ENCODE results near the gene ATP6V1E1.

DNA sequence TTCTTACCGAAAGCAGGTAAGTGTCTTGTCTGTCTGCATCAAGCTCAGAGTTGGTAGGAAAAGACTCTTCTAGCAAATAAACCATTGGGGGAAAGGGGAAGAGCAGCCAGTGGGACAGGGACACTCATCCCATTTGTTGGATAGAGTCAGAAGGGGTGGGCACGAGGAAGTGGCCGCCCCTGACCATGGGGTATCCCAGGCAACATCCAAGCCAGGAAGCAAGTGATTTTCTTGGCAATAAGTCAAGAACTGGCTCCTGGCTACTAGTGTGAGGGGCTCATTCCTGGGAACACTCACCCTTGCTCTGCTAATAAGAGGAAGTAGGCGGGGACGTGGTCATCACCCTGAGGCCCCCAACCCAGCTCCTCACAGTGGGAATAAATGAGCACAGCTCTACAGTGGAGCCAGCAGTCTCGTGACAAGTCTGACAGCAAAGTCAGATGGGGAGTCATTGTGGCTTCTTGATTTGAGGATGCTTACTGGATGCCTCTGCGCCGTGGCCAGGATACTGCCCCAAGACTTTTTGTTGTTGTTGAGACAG lies 58.5 kb downstream of the ATP6V1E1 start:
- TF ChIP-seq, protein P1, sequence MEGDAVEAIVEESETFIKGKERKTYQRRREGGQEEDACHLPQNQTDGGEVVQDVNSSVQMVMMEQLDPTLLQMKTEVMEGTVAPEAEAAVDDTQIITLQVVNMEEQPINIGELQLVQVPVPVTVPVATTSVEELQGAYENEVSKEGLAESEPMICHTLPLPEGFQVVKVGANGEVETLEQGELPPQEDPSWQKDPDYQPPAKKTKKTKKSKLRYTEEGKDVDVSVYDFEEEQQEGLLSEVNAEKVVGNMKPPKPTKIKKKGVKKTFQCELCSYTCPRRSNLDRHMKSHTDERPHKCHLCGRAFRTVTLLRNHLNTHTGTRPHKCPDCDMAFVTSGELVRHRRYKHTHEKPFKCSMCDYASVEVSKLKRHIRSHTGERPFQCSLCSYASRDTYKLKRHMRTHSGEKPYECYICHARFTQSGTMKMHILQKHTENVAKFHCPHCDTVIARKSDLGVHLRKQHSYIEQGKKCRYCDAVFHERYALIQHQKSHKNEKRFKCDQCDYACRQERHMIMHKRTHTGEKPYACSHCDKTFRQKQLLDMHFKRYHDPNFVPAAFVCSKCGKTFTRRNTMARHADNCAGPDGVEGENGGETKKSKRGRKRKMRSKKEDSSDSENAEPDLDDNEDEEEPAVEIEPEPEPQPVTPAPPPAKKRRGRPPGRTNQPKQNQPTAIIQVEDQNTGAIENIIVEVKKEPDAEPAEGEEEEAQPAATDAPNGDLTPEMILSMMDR (IDR thresholded peaks at IDR 0.05) = no peak
- peak in 1 of 2 donors; percentile 32 for TF ChIP-seq POLR2A (IDR thresholded peaks at IDR 0.05)

Data from heart left ventricle (tissue), 13 donors.